ENCODE measurements around the gene PLD3. TPM values are rescaled to one million over a fixed set of nuclear protein-coding genes. Genes with fewer than 3 reads are reported as not detected.
"Not testable (repeated sequence)": the region's sequence is repeated elsewhere in the genome, so short reads cannot be mapped to it uniquely, and the experiment has no call there.

PLD3 gene
- total and polyA plus RNA-seq, 11 donors, result 109 to 375 (median 161) TPM

DNA sequence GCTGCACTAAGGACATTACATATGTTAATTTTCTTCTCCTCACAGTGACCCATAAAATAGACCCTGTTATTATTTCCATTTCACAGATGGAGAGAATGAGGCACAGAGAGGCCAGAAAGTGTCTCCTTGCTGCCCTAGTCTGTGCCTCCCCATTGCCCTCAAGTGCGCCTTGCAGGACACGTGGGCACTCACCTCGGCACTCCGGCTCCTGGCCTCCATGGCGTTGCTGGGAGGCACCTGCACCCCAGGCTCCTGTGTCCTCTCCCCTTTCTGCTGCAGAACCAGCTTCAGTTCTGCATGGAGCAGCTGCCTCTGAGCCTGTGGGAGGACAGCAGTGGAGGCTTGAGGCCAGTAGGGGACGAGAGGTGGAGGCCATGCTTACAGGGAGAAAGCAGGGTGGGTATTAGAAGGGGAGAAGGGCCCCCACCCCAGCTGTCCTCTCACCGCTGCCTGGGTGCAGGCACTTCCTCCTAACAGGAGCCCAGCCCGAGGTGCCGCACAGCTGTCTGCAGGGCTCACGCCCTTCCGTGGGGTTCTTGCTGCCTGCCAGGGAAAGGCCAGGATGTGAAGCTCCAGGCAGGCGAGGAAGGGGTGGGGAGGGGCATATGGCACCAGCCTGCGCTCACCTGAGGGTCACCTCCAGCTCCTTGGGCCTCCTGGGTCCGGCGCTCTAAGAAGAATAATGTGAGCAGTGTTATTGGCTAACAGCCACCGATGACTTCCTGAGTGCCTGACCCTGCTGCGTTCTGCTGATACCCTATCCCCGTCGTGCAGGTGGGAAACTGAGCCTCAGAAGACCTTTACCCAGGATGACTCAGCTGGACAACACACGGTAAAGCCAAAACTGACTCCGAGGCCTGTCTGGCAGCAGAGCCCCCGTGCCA is 59.5 kb downstream of the PLD3 start:
- Histone ChIP-seq H3K4me1 (peaks cover 0 to 57% (median 22%) of the 10 kb centered on the region in 12 donors), H3K27me3 (no peaks in the 10 kb centered on the region), H3K36me3 (no peaks in the 10 kb centered on the region), H3K4me3 (no peak overlapping the region), H3K27ac (peak overlapping the region in 1 of 12 donors; percentile 11), H3K9me3 (no peaks in the 10 kb centered on the region)
- 54 to 72% (median 58%) methylated on average over 13 to 22 of the region's 22 CpGs for WGBS, 4 donors
- peak in 1 of 5 donors; percentile 22 for DNase-seq
- TF ChIP-seq, protein P1, sequence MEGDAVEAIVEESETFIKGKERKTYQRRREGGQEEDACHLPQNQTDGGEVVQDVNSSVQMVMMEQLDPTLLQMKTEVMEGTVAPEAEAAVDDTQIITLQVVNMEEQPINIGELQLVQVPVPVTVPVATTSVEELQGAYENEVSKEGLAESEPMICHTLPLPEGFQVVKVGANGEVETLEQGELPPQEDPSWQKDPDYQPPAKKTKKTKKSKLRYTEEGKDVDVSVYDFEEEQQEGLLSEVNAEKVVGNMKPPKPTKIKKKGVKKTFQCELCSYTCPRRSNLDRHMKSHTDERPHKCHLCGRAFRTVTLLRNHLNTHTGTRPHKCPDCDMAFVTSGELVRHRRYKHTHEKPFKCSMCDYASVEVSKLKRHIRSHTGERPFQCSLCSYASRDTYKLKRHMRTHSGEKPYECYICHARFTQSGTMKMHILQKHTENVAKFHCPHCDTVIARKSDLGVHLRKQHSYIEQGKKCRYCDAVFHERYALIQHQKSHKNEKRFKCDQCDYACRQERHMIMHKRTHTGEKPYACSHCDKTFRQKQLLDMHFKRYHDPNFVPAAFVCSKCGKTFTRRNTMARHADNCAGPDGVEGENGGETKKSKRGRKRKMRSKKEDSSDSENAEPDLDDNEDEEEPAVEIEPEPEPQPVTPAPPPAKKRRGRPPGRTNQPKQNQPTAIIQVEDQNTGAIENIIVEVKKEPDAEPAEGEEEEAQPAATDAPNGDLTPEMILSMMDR (IDR thresholded peaks at IDR 0.05), result no peak
- no peak for TF ChIP-seq POLR2A (IDR thresholded peaks at IDR 0.05)
- intact Hi-C loops (cut with DNase I), result loop anchor here in 1 of 10 donors (5.0 kb wide), 1 partner anchor 56 kb away; no protein-coding TSS in a partner anchor
- no peak for ATAC-seq

DNA sequence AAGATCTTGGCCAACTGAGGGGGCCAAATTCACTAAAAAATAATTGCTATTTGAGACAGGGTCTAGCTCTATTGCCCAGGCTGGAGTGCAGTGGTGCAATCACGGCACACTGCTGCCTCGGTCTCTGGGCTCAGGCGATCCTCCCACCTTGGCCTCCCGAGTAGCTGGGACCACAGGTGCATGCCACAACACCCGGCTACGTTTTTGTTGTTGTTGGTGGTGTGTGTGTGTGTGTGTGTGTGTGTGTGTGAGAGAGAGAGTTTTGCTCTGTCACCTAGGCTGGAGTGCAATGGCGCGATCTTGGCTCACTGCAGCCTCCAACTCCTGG is 60.1 kb downstream of the PLD3 start:
- 87 to 93% (median 90%) methylated on average over 8 of the region's 8 CpGs for WGBS, 4 donors
- ATAC-seq, DNase-seq, H3K36me3 ChIP-seq, H3K27me3 ChIP-seq, H3K4me3 ChIP-seq, H3K9me3 ChIP-seq: not testable (repeated sequence)
- intact Hi-C loops (cut with DNase I), result loop anchor here in 1 of 10 donors (5.0 kb wide), 1 partner anchor 56 kb away; no protein-coding TSS in a partner anchor
- H3K27ac ChIP-seq, result peak overlapping the region in 1 of 12 donors; percentile 11
- H3K4me1 ChIP-seq, result peaks cover 6 to 58% (median 23%) of the 10 kb centered on the region in 12 donors

DNA sequence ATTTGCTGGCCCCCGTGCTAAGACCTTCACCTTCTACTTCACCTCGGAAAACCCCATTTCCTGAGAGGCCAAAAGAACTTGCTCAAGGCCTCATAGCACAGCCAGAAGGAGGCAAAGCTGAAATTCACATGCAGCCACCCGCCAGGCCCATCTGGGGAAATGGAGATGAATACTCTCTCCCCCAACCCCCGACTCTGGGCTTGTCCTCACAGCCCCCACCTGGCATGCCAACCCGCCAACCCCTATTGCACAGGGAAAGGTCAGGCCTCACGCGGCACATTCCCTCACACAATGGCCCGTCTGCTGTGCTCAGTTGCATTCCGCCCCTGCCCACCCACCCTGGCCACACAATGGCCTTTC is 61.5 kb downstream of the PLD3 start:
- intact Hi-C loops (cut with DNase I), result no loop called here
- H3K36me3 ChIP-seq, result no peaks in the 10 kb centered on the region
- 76 to 82% (median 78%) methylated on average over 9 of the region's 9 CpGs for WGBS, 4 donors
- no peaks in the 10 kb centered on the region for H3K9me3 ChIP-seq
- peak in 1 of 5 donors; percentile 23 for DNase-seq
- H3K4me1 ChIP-seq, result peaks cover 6 to 58% (median 20%) of the 10 kb centered on the region in 12 donors
- H3K4me3 ChIP-seq, result no peak overlapping the region
- TF ChIP-seq, protein P1 (IDR thresholded peaks at IDR 0.05), result no peak
- no peak for TF ChIP-seq POLR2A (IDR thresholded peaks at IDR 0.05)
- ATAC-seq, result no peak
- H3K27ac ChIP-seq, result peak overlapping the region in 1 of 12 donors; percentile 94
- no peaks in the 10 kb centered on the region for H3K27me3 ChIP-seq

DNA sequence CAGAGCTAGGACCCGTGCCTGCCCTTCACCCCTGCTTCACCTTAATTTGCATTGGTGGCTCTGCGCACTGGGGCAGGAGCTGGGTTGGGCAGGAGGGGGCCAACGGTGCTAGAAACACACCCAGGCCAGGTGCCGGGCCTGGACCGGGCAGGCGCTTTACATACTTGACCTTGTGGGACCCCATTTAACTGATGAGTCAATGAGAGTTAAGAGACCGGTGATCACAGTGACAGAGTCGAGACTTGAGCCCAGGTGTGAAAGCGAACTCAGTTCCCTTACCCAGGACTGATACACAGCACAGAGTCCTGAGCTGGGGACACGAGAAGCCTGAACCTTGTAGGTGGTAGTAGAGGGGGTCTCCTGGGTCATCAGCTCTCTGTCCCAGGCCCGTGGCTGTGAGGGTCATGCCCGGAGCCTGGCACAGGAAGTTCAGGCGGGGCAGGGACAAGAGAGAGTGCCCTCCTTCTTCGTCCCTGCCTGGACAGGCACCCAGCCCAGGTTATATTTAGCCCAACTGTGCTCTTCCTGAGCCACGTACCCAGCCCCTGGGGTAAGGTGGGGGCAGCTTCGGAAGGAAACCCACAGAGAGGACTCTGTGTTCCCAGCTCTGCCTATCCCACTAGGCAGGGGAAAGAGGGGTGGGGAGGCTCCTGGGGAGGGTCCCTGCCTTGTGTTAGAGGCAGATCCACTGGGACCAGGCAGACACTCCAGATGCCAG is 62.8 kb downstream of the PLD3 start:
- ATAC-seq (peak; percentile 93 to 96 (median 94)), DNase-seq (peak in 4 of 5 donors; percentile 64 to 86 (median 77))
- intact Hi-C loops (cut with DNase I), result no loop called here
- Histone ChIP-seq H3K9me3 (no peaks in the 10 kb centered on the region), H3K36me3 (no peaks in the 10 kb centered on the region), H3K4me1 (peaks cover 6 to 59% (median 21%) of the 10 kb centered on the region in 12 donors), H3K4me3 (peak overlapping the region in 1 of 12 donors; percentile 5), H3K27ac (peak overlapping the region; percentile 76 to 97 (median 92)), H3K27me3 (no peaks in the 10 kb centered on the region)
- TF ChIP-seq POLR2A (IDR thresholded peaks at IDR 0.05), result no peak
- TF ChIP-seq, protein P1 (IDR thresholded peaks at IDR 0.05), result no peak
- WGBS, 4 donors, result 29 to 38% (median 35%) methylated on average over 14 to 16 of the region's 16 CpGs
